Retinal pigment epithelial cell (primary cell): ENCODE data around the gene MSI2.

Experiments
- DNase-seq: peaks from one replicate; pipeline ENCODE4 v3.0.0-alpha.2; 2010; ENCODE audit warnings: low read depth
- H3K4me3 ChIP-seq: 2 replicates; pipeline ENCODE4 v1.5.1; 2011; ENCODE audit warnings: mild to moderate bottlenecking, low read length, control low read depth, moderate library complexity
- TF ChIP-seq, protein P1 (sequence below): conservative IDR thresholded peaks from 2 replicates; pipeline ENCODE4 v1.5.1; 2011; ENCODE audit warnings: low read depth, low read length, control low read depth, inconsistent platforms

MSI2 gene

DNA sequence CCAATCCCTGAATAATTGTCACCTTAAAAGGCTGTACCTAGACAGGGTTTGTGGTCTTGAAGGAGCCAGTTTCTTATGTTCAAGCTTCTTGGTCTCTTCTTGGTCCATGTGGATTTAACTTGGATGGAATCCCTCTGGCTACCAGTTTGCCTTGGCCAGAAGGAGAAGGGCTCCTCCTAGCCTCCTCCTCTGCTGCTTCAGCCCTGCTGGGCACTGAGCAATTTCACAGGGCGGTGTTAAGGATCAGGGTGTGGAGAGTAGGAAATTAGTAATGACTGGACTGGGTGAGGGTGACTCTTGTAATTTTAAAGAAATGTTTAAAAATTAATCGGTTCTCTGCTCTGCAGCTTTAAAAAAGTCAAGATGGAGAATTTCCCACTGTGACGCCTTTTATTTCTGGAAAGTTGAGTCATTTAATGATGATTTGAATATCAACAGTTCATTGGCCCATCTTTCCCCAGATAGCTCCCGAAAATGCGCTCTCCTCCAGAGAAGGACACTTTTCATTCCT, 96.4 kb downstream of the MSI2 start:
- TF ChIP-seq, protein P1, sequence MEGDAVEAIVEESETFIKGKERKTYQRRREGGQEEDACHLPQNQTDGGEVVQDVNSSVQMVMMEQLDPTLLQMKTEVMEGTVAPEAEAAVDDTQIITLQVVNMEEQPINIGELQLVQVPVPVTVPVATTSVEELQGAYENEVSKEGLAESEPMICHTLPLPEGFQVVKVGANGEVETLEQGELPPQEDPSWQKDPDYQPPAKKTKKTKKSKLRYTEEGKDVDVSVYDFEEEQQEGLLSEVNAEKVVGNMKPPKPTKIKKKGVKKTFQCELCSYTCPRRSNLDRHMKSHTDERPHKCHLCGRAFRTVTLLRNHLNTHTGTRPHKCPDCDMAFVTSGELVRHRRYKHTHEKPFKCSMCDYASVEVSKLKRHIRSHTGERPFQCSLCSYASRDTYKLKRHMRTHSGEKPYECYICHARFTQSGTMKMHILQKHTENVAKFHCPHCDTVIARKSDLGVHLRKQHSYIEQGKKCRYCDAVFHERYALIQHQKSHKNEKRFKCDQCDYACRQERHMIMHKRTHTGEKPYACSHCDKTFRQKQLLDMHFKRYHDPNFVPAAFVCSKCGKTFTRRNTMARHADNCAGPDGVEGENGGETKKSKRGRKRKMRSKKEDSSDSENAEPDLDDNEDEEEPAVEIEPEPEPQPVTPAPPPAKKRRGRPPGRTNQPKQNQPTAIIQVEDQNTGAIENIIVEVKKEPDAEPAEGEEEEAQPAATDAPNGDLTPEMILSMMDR, result no peak

DNA sequence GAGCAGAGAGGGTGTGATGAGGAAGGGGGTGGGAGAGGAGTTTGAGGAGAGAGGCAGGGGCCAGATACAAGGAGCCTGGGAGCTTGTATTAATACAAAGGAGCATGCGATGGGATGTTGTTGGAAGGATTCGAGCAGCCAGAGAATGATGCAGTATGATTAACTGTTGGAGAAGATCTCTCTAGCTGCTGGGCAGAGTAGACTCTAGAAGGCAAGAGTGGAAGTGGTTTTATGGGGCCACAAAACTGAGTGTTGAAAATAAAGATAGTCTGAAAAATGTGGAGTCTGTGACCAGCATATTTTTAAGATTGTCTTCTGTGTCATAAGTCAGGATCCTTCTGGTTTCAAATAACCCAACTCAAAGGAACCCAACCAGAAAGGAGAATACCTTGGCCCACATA, 98.3 kb downstream of the MSI2 start:
- DNase-seq, result no peak
- no peak overlapping the region for H3K4me3 ChIP-seq
- TF ChIP-seq, protein P1, result no peak

More for the DNA sequence above, 96.4 kb downstream of the MSI2 start:
- no peak overlapping the region for H3K4me3 ChIP-seq
- no peak for DNase-seq

DNA sequence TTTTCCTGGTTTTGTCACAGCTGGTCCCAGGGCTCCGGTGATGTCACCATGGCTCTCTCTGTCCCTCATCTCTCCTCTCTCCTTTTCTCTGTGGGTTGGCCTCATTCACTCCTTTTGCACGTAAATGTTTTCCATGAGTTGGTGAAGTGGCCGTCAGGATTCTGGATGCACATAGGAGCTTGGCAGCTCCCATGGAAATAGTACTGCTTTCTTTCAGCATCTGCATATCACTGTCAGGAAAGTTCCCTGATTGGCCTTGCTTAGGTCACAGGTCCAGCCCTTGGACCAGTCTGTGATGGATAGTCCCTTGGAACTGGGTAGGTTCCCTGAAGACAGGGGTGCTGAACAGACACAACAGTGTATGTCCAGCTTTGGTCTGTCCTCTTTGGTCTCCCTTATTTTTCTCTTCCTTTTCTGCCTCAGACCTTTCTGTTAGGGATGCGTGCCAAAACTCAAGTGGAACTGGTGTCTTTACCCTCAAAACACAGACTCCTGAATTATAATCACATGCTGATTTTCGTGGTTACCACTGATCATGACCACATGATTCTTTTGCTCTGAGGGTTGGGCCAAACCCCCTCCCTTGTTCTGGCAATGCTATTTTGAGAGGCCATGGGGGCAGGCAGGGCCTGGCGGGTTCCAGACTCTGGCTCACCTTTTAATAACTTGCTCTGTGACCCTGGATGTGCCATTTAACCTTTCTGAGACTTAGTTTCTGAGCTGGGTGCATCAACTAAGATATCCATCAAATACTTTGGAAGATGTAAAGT, 99.0 kb downstream of the MSI2 start:
- TF ChIP-seq, protein P1, result no peak
- DNase-seq, result no peak
- H3K4me3 ChIP-seq, result no peak overlapping the region

DNA sequence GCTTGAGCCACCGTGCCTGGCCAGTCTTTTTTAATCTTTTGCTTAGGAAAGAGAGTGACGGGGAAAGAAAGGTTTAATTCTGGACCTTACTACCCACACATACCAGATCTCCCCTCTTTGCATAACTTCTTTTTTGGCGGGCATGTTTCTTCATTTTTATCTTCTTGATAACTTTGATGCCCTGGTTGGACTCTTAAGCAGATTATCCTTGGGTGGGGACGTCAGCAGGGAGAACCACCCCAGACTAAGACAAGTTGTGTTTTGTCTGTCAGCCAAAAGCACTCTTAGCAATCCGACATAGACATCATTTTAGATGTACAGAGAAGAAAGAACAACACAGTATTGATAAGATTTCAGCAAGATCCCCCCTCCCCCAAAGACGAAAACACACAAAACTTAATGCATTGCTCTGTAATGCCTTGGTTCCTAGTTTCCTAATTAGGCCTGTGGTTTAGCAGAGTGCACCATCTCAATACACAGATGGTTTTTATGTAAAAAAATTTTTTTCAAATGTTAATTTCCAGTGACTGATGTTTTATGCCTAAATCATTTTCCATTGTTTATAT, 99.9 kb downstream of the MSI2 start:
- H3K4me3 ChIP-seq, result no peak overlapping the region
- TF ChIP-seq, protein P1, result no peak
- DNase-seq, result peak; percentile 64

DNA sequence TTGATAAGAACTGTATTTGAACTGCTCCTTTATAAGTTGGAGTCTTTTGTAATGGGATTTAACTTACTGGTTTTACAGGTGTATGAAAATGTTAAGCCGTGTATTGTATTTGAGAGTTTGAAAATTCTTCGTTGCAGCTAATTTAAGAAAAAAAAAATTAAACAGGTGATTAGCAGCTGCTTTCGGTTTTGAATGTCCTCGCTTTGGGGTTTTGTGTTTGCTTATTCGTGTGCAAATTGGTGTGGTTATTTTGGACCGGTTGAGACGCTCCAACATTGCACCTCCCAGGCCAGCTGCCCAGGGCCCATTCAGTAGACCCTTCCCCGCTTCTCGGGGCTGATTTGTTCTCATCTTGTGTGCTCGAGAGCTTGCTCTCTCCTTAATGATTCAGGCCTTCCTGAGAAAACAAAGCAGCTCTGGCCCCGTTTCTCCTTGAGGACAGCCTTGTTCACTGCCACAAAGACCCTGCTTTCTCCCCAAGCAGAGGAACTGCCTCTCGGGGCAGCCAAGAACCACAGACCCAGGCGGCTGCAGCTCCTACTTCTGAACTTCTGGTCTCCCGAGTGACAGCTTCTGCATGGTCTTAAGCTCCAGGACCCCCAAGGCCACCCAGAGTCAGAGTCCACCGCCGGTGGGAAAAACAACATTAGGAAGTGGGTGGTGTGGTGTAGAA, 100.5 kb downstream of the MSI2 start:
- TF ChIP-seq, protein P1, result no peak
- H3K4me3 ChIP-seq, result peak overlapping the region; percentile 17
- no peak for DNase-seq

DNA sequence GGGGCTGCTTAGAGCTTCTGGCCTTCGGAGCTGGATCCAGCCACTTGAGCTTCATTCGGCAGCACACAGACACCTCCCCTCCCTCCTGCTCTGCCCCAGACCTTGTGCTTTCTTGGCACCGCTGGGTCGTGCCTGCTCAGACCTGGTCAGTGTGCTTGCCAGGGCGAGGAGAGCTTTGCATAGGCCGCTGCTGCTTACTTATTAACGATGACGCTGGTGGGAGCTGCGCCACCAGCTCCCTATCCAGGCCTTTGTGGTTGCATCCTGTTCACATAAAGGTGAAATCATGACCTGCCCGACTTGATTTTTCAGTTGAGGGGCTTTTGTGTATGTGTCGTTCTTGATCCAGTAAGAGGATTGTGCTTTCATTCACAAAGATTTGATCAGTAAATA, 101.1 kb downstream of the MSI2 start:
- peak overlapping the region; percentile 17 for H3K4me3 ChIP-seq
- peak; percentile 95 for DNase-seq

More for the DNA sequence above, 101.1 kb downstream of the MSI2 start:
- TF ChIP-seq, protein P1, result no peak
